ENCODE measurements around the gene CREBBP. TPM values are rescaled to one million over a fixed set of nuclear protein-coding genes. Genes with fewer than 3 reads are reported as not detected.

The CREBBP gene
- total RNA-seq, 1 donor from 2014 or later = 131 TPM

DNA sequence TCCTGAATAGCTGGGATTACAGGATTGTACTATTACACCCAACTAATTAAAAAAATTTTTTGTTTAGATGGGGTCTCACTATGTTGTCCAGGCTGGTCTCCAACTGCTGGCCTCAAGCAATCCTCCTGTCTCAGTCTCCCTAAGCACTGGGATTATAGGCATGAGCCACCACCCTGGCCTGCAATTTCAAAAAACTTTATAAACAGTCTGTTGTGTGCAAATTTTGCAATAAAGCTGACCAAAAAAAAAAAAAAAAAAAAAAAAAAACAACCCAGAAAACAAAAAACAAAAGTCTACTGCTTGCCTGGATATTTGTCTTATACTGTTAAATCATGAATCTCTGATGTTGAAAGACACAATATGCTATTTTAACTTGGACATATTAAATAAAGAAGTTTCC, 4.4 kb downstream of the CREBBP start:
- no peak for DNase-seq
- ATAC-seq (ENCODE audit: low read depth) = no peak
- intact Hi-C loops (cut with micrococcal nuclease) = loop anchor here (5.0 kb wide), 1 partner anchor 34 kb away; no protein-coding TSS in a partner anchor
- Mint-ChIP-seq H3K4me1 (peaks cover 81% of the 10 kb centered on the region), H3K4me3 (no peak overlapping the region), H3K9me3 (no peaks in the 10 kb centered on the region), H3K27me3 (no peaks in the 10 kb centered on the region), H3K36me3 (ENCODE audit: low read depth) (peaks cover 38% of the 10 kb centered on the region), H3K27ac (no peak overlapping the region)
- ChIA-PET POLR2A (interaction anchor here (0.6 to 1.0 kb wide), 3 partner anchors 59 to 185 kb away, joined by 3 to 5 read pairs (median 3); no protein-coding TSS in a partner anchor), CTCF (no interaction called here)
- TF ChIP-seq, protein P1, sequence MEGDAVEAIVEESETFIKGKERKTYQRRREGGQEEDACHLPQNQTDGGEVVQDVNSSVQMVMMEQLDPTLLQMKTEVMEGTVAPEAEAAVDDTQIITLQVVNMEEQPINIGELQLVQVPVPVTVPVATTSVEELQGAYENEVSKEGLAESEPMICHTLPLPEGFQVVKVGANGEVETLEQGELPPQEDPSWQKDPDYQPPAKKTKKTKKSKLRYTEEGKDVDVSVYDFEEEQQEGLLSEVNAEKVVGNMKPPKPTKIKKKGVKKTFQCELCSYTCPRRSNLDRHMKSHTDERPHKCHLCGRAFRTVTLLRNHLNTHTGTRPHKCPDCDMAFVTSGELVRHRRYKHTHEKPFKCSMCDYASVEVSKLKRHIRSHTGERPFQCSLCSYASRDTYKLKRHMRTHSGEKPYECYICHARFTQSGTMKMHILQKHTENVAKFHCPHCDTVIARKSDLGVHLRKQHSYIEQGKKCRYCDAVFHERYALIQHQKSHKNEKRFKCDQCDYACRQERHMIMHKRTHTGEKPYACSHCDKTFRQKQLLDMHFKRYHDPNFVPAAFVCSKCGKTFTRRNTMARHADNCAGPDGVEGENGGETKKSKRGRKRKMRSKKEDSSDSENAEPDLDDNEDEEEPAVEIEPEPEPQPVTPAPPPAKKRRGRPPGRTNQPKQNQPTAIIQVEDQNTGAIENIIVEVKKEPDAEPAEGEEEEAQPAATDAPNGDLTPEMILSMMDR (IDR thresholded peaks at IDR 0.05) = no peak

DNA sequence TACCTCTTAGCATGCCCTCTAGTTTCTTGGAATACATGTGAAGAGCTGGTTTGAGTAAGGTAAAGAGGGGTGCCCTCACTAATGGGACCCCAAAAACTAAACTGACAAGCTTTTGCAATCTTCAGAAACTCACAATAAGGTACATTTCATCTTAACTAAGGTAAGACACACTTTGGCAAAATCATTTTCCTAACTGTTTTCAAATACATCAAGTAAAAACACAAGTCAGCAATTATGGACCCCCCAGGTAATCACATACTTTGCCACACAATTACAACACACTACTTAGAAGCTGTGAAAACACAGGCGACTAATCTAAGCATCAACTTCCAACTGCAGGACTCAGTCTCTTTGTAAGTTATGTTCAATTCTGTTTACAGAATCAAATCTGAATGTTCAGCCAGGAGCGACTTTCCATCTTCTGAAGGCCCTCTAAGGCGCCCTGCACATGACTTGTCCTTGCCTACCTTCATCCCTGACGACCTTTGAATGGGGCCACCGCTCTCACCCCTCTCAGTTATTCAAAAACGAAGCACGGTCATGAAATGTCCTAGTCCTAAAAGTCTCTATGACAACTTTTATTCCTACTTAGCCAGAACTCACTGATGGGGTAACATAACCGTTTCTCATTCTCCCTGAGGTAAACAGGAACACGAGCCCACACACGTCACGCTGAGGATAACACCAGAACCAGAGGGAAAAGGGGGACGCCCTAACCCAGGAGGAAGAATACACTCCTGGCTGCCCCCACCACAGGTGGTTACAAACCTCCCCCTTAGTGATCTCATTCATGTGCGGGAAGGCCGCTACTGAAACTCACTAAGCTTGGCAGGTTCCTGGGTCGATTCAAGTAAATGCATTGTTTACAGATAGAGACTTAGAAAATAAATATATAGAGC, 5.5 kb downstream of the CREBBP start:
- DNase-seq (no peak), ATAC-seq (ENCODE audit: low read depth) (no peak)
- POLR2A ChIA-PET = interaction anchor here (0.5 to 1.0 kb wide), 4 partner anchors 13 to 603 kb away, joined by 3 to 5 read pairs (median 4); no protein-coding TSS in a partner anchor
- TF ChIP-seq, protein P1 (IDR thresholded peaks at IDR 0.05) = no peak
- H3K27me3 Mint-ChIP-seq = no peaks in the 10 kb centered on the region
- no peak overlapping the region for H3K27ac Mint-ChIP-seq
- intact Hi-C loops (cut with micrococcal nuclease) = loop anchor here (5.0 kb wide), 1 partner anchor 33 kb away; no protein-coding TSS in a partner anchor
- no peak overlapping the region for H3K4me3 Mint-ChIP-seq
- peaks cover 38% of the 10 kb centered on the region for H3K36me3 Mint-ChIP-seq (ENCODE audit: low read depth)
- no peaks in the 10 kb centered on the region for H3K9me3 Mint-ChIP-seq
- peaks cover 92% of the 10 kb centered on the region for H3K4me1 Mint-ChIP-seq
- CTCF ChIA-PET = no interaction called here

DNA sequence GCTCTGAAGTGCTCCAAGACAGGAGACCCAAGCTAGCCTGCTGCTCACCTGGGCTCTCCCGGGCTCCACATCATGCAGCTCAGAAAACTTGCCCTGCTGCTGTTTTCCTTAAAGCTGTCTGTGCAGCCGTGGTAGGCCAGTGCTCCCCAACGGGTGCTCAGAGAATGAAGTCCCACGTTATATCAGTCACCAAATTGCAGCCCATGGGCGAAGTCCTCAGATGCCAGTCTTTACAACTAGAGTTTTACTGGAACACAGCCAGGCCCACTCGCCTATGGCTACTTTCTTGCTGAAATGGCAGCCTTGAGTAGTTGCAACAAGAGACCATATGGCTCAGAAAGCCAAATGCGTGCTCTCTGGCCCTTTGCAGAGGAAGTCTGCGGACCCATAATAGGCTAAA, 6.3 kb downstream of the CREBBP start:
- DNase-seq (no peak), ATAC-seq (ENCODE audit: low read depth) (no peak)
- H3K9me3 Mint-ChIP-seq = no peaks in the 10 kb centered on the region
- H3K27ac Mint-ChIP-seq = no peak overlapping the region
- peaks cover 98% of the 10 kb centered on the region for H3K4me1 Mint-ChIP-seq
- H3K36me3 Mint-ChIP-seq (ENCODE audit: low read depth) = peaks cover 41% of the 10 kb centered on the region
- no peak overlapping the region for H3K4me3 Mint-ChIP-seq
- intact Hi-C loops (cut with micrococcal nuclease) = no loop called here
- POLR2A ChIA-PET = no interaction called here
- no peaks in the 10 kb centered on the region for H3K27me3 Mint-ChIP-seq
- TF ChIP-seq, protein P1 (IDR thresholded peaks at IDR 0.05) = no peak
- CTCF ChIA-PET = no interaction called here

DNA sequence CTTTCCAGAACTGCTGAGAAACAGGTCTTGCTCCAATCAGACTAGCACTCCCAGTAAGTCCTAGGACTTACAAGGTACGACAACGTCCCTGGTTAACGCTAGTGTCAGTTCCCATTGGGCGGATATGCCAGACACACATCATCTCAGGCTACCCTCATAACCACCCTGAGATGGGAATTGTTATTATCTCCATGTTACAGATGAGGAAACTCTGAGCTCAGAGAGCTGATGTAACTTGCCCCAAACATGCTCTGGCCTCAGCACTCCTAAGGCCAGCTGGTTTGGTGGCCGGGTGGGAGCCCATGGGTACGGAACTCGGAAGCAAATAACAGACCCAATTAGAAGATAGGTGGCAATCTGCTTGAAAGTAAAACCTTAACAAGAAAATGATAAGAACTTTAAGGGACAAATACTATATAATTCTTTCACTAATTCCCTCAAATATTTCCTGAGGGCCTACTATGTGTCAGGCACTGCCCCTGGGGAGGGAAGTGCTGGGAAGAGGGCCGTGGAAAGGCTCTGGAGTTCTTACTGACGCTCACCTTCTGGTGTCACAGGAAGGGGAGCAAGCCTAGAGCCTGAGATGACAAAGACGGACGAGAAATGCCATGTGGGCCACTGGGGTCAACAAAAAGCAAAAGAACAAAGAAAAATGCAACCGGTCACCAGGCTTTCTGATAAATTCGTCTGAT, 6.9 kb downstream of the CREBBP start:
- peaks cover 39% of the 10 kb centered on the region for H3K36me3 Mint-ChIP-seq (ENCODE audit: low read depth)
- DNase-seq (no peak), ATAC-seq (ENCODE audit: low read depth) (no peak)
- ChIA-PET CTCF (no interaction called here), POLR2A (interaction anchor here (0.6 kb wide), 1 partner anchor 984 kb away, joined by 3 read pairs; no protein-coding TSS in a partner anchor)
- TF ChIP-seq, protein P1 (IDR thresholded peaks at IDR 0.05) = no peak
- no peak overlapping the region for H3K27ac Mint-ChIP-seq
- H3K9me3 Mint-ChIP-seq = no peaks in the 10 kb centered on the region
- peaks cover 98% of the 10 kb centered on the region for H3K4me1 Mint-ChIP-seq
- no peak overlapping the region for H3K4me3 Mint-ChIP-seq
- intact Hi-C loops (cut with micrococcal nuclease) = no loop called here
- no peaks in the 10 kb centered on the region for H3K27me3 Mint-ChIP-seq

Measured in activated B cell treated with CpG ODN at 0.5 μM for 24 hours (primary cell).